NCI-H1092 treated with DMSO at 0.1 percent for 48 hours (cell line): ENCODE results near the gene STK11.

ENCODE experiments used
- DNase-seq: peaks from one replicate; lab custom pipeline; 2025; lab: John Stamatoyannopoulos, UW

Gene STK11

DNA sequence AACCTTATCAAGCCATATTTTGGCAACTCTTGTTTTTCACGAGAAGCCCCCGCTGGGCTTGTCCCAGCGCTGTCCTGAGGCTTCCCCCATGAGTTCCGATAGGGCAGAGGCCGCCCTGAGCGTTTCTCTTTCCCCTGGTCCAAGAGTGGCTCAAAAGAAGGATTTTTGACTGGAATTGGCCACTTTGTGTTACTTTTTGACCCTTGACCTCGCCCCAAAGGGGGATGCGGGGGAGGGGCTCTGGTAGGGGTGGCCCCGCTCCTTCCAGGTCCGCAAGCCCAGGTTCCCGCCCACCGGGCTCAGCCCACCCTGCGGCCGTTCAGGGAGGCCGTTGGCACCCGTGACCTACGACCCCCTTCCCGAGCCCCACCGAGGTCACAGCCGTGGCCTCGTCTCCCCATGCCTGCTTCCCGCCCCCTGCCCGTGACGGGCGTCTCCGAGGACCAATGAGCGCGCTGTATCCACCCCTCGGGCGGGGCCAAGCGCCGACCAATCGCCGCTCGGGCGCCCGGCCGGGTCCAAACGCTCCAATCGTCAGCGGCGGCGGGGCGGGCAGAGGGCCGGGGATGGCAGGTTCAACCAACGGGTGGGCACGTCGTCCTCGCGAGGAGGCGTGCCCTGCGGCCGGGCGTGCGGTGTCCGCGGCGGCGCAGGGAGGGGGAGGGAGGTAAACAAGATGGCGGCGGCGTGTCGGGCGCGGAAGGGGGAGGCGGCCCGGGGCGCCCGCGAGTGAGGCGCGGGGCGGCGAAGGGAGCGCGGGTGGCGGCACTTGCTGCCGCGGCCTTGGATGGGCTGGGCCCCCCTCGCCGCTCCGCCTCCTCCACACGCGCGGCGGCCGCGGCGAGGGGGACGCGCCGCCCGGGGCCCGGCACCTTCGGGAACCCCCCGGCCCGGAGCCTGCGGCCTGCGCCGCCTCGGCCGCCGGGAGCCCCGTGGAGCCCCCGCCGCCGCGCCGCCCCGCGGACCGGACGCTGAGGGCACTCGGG lies at the start of gene STK11:
Gene STK11, plus strand, starts transcription at position 665 of the 986 bp plus-strand sequence. CDS start 1,136 bp downstream, outside the sequence.
- peak; percentile 97 for DNase-seq

- DNase-seq, result no peak
Measured at GRCh38 chr19:1156305-1156801, 49.2 kb upstream of the STK11 start.

DNA sequence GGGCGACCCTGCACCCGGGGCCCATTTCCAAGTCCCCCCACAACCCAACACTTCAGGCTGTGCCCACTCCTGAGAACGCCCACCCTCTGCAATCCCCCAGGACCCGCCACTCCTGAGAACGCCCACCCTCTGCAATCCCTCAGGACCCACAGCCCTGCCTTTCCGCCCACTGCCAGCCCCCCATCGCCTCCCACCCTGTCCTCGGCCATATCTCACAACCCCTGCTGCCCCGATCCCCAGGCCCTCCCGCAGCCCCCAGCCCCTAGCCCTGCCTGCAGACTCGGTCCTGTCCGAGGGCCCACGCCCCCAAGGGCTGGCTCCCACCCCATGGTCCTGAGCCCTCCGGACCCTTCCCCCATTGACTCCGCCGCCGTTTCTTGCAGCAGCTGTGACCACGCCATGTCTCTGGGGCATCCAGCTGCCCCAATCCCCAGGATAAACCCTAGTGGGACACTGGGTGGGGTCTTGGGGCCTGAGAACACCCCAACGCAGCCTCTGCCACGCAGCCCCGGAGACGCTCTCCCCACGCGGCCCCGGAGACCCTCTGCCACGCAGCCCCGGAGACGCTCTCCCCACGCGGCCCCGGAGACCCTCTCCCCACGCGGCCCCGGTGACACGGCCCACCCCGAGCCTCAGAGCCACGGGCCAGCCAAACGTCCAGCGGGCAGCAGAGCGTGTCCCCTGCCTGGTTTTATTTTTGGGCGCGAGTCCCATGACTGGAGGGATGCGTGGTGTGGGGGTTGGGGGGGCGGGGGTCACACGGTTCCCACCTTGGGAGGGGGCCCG lies 48.6 kb upstream of the STK11 start:
- DNase-seq, result no peak

- DNase-seq, result no peak
Measured at GRCh38 chr19:1157931-1158884, 47.4 kb upstream of the STK11 start.

DNA sequence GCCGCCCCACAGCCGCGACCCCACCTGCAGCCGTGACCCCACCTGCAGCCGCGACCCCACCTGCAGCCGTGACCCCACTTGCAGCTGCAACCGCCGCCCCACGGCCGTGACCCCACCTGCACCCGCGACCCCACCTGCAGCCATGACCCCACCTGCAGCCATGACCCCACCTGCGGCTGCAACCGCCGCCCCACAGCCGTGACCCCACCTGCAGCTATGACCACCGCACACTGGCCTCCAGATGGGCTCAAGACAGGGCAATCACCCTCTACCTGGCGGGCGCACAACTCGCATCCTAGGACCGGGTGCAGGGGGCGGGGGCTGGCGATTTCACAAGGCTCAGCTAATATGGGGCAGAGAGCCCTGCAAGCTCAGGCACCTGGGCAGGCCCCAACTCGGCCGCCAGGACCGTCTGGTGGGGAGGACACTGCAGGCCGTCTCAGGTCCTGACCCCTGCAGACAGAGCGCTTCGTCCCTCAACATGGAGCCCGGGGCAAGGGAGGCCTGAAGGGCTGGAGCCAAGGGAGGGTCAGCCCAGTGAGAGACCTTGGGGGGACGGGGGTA lies 46.6 kb upstream of the STK11 start:
- DNase-seq, result no peak

DNA sequence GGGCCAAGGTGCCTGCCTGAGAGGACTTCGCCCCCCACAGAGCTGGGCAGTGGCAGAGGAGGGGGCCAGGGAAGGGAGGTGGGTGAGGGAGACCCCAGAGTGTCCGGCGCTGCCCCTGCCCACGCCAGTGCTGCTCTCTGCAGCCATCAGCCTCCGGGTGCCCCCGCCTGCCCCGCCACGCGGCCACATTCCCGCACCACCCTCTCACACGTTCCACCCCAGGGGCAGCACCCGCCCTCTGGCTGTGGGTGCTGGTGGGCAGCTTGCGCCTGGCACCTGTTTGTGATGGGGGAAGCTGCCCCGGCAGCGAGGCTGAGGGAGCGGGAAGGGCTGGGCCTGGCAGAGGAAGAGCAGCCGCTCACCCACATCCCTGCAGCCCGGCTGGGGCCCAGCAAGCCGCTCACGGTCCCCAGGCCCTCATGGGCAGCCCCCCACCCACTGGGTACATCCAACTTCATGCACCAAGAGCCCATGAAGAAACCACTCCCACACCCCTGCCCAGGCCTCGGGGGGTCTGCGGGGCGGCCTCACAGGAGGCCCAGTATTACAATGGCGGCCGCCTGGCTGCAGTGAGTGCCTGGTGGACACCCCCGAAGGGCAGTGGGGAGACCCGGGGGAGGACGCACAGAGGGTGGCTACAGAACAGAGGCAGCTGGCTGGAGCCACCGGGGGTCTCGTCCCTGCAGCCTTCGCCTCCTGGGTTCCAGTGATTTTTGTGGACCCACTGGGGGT lies 45.5 kb upstream of the STK11 start:
- DNase-seq, result no peak

GRCh38 chr19:1161716-1162115 lies 43.9 kb upstream of the STK11 start:
- DNase-seq, result no peak

GRCh38 chr19:1162404-1163282 lies 42.9 kb upstream of the STK11 start:
- DNase-seq, result no peak

- DNase-seq, result no peak
Measured at GRCh38 chr19:1163283-1163933, 42.2 kb upstream of the STK11 start.

GRCh38 chr19:1163934-1164683 lies 41.5 kb upstream of the STK11 start:
- no peak for DNase-seq

GRCh38 chr19:1164684-1165531 lies 40.7 kb upstream of the STK11 start:
- no peak for DNase-seq

DNA sequence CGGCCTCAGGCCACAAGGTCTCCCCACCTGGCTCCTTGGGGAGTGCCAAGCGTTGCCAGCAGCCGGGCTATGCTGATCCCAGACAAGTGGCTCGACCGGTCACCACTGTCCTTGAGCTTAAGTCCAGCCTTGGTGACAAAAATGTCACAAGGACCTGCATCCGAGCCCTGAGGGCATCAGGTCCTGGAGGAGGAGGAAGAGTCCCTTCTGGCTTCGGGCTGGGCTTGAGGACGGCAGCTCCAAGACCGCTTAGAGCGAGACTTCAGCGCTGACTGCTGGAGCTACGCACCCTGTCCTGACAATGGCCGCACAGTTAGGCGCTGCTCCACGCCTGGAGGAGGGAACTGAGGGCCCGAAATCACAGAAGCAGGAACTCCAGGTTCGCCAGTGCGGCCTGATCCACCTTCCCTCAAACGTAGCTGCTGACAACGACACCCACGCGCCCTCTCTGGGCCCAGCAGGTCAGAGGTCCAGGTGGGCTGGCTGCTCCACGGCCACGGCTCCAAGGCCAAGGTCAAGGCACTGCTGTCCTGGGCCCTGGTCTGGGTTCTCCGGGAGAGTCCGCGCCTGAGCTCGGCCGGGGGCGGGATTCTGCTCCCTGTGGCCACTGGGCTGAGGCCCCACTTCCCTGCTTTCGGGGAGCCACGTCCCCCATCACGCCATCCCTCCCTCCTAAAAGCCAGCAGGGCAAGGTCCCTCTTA lies 38.6 kb upstream of the STK11 start:
- DNase-seq, result no peak

GRCh38 chr19:1167687-1168571 lies 37.6 kb upstream of the STK11 start:
- no peak for DNase-seq

DNA sequence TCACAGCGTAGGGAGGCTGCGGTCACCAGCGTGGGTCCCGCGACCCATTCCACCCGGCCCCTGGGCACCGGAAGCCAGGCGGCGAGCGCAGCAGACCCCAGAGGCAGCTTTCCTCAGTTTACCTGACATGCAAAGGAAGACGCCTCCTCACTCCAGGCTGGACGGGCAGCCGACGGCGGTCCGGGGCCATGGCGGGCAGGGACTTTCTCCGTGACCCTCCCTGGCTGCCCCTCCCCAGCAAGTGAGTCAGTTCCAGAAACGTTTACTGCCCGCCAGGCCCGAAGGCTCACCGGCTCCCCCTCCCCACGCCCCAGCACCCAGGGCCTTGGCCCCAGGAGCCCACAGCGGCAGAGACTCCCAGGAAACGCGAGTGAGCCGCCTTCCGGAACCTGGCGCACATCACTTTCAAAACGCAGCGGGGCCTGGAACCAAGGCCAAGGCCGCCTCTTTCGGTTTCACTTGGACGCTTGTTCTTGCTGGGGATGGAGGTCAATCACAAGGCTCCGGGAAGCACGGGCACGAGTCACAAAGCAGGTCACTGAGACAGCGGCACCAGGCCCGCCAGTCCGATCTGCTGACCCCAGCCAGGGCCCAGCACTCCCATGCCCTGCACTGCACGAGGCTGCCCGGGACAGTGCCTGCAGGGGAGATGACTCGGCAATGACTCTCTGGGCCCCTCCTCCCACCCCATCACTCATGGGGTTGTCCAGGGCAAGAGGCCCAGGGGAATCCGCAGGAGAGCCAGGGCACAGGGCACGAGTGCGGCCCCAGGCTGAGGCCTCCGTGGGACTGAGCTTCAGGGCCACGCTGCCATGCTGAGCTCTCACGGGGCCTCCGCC lies 36.8 kb upstream of the STK11 start:
- DNase-seq, result no peak

- no peak for DNase-seq
Measured at GRCh38 chr19:1169411-1169791, 36.2 kb upstream of the STK11 start.
